ENCODE data around the gene RREB1. TPM values are rescaled to one million over a fixed set of nuclear protein-coding genes. Genes with fewer than 3 reads are reported as not detected.
"Not testable (repeated sequence)": the region's sequence is repeated elsewhere in the genome, so short reads cannot be mapped to it uniquely, and the experiment has no call there.

RREB1 gene
- total RNA-seq, 1 experiment from 2014 or later = 38.4 TPM

- Mint-ChIP-seq H3K4me3 (ENCODE audit: low read depth, unreplicated experiment) (no peak overlapping the region), H3K27me3 (ENCODE audit: unreplicated experiment) (no peaks in the 10 kb centered on the region), H3K9me3 (ENCODE audit: low read depth, unreplicated experiment) (no peaks in the 10 kb centered on the region), H3K27ac (ENCODE audit: unreplicated experiment) (no peak overlapping the region), H3K36me3 (ENCODE audit: insufficient read depth, unreplicated experiment) (peaks cover 4% of the 10 kb centered on the region), H3K4me1 (ENCODE audit: low read depth, unreplicated experiment) (peaks cover 34% of the 10 kb centered on the region)
- CTCF ChIA-PET = no interaction called here
- DNase-seq = no peak
- BruUV-seq (replicated peaks) = no TSS peak
- intact Hi-C loops (cut with micrococcal nuclease; ENCODE audit: unreplicated experiment) = no loop called here
- no peak for TF ChIP-seq CTCF (IDR thresholded peaks at IDR 0.05; ENCODE audit: unreplicated experiment)
Observed at GRCh38 chr6:7154341-7155139, 46.8 kb downstream of the RREB1 start.

GRCh38 chr6:7155871-7156579 is 48.3 kb downstream of the RREB1 start:
- H3K36me3 Mint-ChIP-seq (ENCODE audit: insufficient read depth, unreplicated experiment) = no peaks in the 10 kb centered on the region
- peak overlapping the region; percentile 27 for H3K27ac Mint-ChIP-seq (ENCODE audit: unreplicated experiment)

GRCh38 chr6:7156643-7157278 is 49.0 kb downstream of the RREB1 start:
- Mint-ChIP-seq H3K36me3 (ENCODE audit: insufficient read depth, unreplicated experiment) (no peaks in the 10 kb centered on the region), H3K27me3 (ENCODE audit: unreplicated experiment) (no peaks in the 10 kb centered on the region), H3K4me1 (ENCODE audit: low read depth, unreplicated experiment) (peaks cover 25% of the 10 kb centered on the region), H3K4me3 (ENCODE audit: low read depth, unreplicated experiment) (no peak overlapping the region), H3K27ac (ENCODE audit: unreplicated experiment) (peak overlapping the region; percentile 27), H3K9me3 (ENCODE audit: low read depth, unreplicated experiment) (no peaks in the 10 kb centered on the region)
- CTCF ChIA-PET = interaction anchor here (1.6 kb wide), 1 partner anchor 13 kb away, joined by 3 read pairs; no protein-coding TSS in a partner anchor
- no peak for TF ChIP-seq CTCF (IDR thresholded peaks at IDR 0.05; ENCODE audit: unreplicated experiment)
- BruUV-seq (replicated peaks) = no TSS peak
- intact Hi-C loops (cut with micrococcal nuclease; ENCODE audit: unreplicated experiment) = no loop called here
- no peak for DNase-seq

More at GRCh38 chr6:7155871-7156579, 48.3 kb downstream of the RREB1 start:
- TF ChIP-seq CTCF (IDR thresholded peaks at IDR 0.05; ENCODE audit: unreplicated experiment) = no peak
- no peak overlapping the region for H3K4me3 Mint-ChIP-seq (ENCODE audit: low read depth, unreplicated experiment)
- H3K4me1 Mint-ChIP-seq (ENCODE audit: low read depth, unreplicated experiment) = peaks cover 25% of the 10 kb centered on the region
- intact Hi-C loops (cut with micrococcal nuclease; ENCODE audit: unreplicated experiment) = no loop called here
- DNase-seq = no peak
- no peaks in the 10 kb centered on the region for H3K9me3 Mint-ChIP-seq (ENCODE audit: low read depth, unreplicated experiment)
- no peaks in the 10 kb centered on the region for H3K27me3 Mint-ChIP-seq (ENCODE audit: unreplicated experiment)
- no TSS peak for BruUV-seq (replicated peaks)
- CTCF ChIA-PET = interaction anchor here (1.6 kb wide), 1 partner anchor 14 kb away, joined by 3 read pairs; no protein-coding TSS in a partner anchor

- H3K9me3 Mint-ChIP-seq (ENCODE audit: low read depth, unreplicated experiment); H3K4me3 Mint-ChIP-seq (ENCODE audit: low read depth, unreplicated experiment); intact Hi-C loops (cut with micrococcal nuclease; ENCODE audit: unreplicated experiment); H3K27me3 Mint-ChIP-seq (ENCODE audit: unreplicated experiment); DNase-seq; H3K27ac Mint-ChIP-seq (ENCODE audit: unreplicated experiment); H3K36me3 Mint-ChIP-seq (ENCODE audit: insufficient read depth, unreplicated experiment); BruUV-seq (replicated peaks): not testable (repeated sequence)
- CTCF ChIA-PET = interaction anchor here (1.6 kb wide), 1 partner anchor 12 kb away, joined by 3 read pairs; no protein-coding TSS in a partner anchor
- H3K4me1 Mint-ChIP-seq (ENCODE audit: low read depth, unreplicated experiment) = peaks cover 29% of the 10 kb centered on the region
Observed at GRCh38 chr6:7157307-7157706, 49.5 kb downstream of the RREB1 start.

All from Calu3 (cell line).